Upper lobe of left lung (tissue), 6 donors: Measurements from ENCODE around the gene ZNFX1. TPM values are rescaled to one million over a fixed set of nuclear protein-coding genes. Genes with fewer than 3 reads are reported as not detected.

Source experiments
- ATAC-seq, 2 donors: fragments of 200-7000 bp; cut with Tn5 transposase; one replicate each; pipeline ENCODE4 v1.9.1; 2022; ENCODE audit warnings: mild to moderate bottlenecking in 2 of 2, moderate library complexity in 2 of 2; ENCODE audit not compliant: low FRiP score in 2 of 2
- DNase-seq, 2 donors: peaks; one replicate each; pipeline ENCODE4 v3.0.0-alpha.2; 2019 to 2020
- H3K27ac ChIP-seq, 4 donors: fragments of 200-600 bp; sonication (generic); one replicate each; pipeline ENCODE4 v1.5.1; 2016 to 2019
- H3K27me3 ChIP-seq, 4 donors: fragments of 200-600 bp; sonication (generic); one replicate each; pipeline ENCODE4 v1.5.1; 2017 to 2019
- H3K36me3 ChIP-seq, 4 donors: fragments of 200-600 bp; sonication (generic); one replicate each; pipeline ENCODE4 v1.5.1; 2016 to 2019
- H3K4me1 ChIP-seq, 4 donors: fragments of 200-600 bp; sonication (generic); one replicate each; pipeline ENCODE4 v1.5.1; 2018 to 2019
- H3K4me3 ChIP-seq, 4 donors: fragments of 200-600 bp; sonication (generic); one replicate each; pipeline ENCODE4 v1.5.1; 2017 to 2019; ENCODE audit warnings: mild to moderate bottlenecking in 2 of 4, moderate library complexity in 1 of 4
- H3K9me3 ChIP-seq, 4 donors: fragments of 200-600 bp; sonication (generic); one replicate each; pipeline ENCODE4 v1.5.1; 2018 to 2019
- CTCF ChIP-seq, 6 experiments: fragments of 450-650 bp in 4 of 6; fragments of 200-600 bp in 2 of 6; sonication (generic) in 2 of 6; IDR thresholded peaks; one replicate each; pipeline ENCODE4 v1.5.1; 2016 to 2019; ENCODE audit warnings: antibody characterized with exemption in 6 of 6
- EP300 ChIP-seq, 4 donors: sonication (generic); formaldehyde crosslinking; IDR thresholded peaks; one replicate each; pipeline ENCODE4 v1.5.1; 2017; ENCODE audit warnings: antibody characterized with exemption in 4 of 4, control low read depth in 2 of 4
- POLR2A ChIP-seq, 4 donors: fragments of 450-650 bp; IDR thresholded peaks; one replicate each; pipeline ENCODE4 v1.5.1; 2016 to 2017; ENCODE audit warnings: antibody characterized with exemption in 4 of 4, mild to moderate bottlenecking in 2 of 4
- POLR2AphosphoS5 ChIP-seq, 2 donors: sonication (generic); formaldehyde crosslinking; IDR thresholded peaks; one replicate each; pipeline ENCODE4 v1.5.1; 2017; ENCODE audit warnings: antibody characterized with exemption in 2 of 2
- WGBS, 2 donors: methylation state at CpG; one replicate each; pipeline ENCODE4 v1.1.5; 2017 to 2018; 5-methylcytosine and 5-hydroxymethylcytosine counted together
- total RNA-seq, 6 donors: library from RNA; depleted of rRNA in 4 of 6; stranded (reverse); fragments of >200 nt in 4 of 6; gene quantifications; one replicate each; pipeline versions ENCODE4 v1.1.0 to v1.2.1, GENCODE V29; 2016 to 2021
- donor health status: DM: no; HTN: no; CAD: no; lungs with moderate emphysema.
- donor health status: DM: no; HTN: yes; CAD: no; lungs with severe emphysema.

Gene ZNFX1
- total RNA-seq, 6 donors from 2014 or later: 39.3 to 64.6 (median 42.4) TPM

GRCh38 chr20:49256261-49256660, 21.6 kb downstream of the ZNFX1 start:
- Histone ChIP-seq H3K9me3 (no peaks in the 10 kb centered on the region), H3K27me3 (no peaks in the 10 kb centered on the region), H3K27ac (no peak overlapping the region), H3K36me3 (peaks cover 69 to 100% (median 98%) of the 10 kb centered on the region in 4 donors), H3K4me1 (no peaks in the 10 kb centered on the region), H3K4me3 (no peak overlapping the region)
- no peak for ATAC-seq
- DNase-seq: no peak
- no peak for TF ChIP-seq EP300 (IDR thresholded peaks at IDR 0.05)
- no peak for TF ChIP-seq POLR2A (IDR thresholded peaks at IDR 0.05)
- WGBS, 2 donors: 70 to 75% methylated on average over 6 of the region's 6 CpGs

GRCh38 chr20:49252556-49253350, 25.1 kb downstream of the ZNFX1 start:
- peaks cover 0 to 12% (median 10%) of the 10 kb centered on the region in 4 donors for H3K4me1 ChIP-seq
- WGBS, 2 donors: 92% methylated on average over 6 of the region's 6 CpGs
- TF ChIP-seq POLR2AphosphoS5 (IDR thresholded peaks at IDR 0.05) (no peak), POLR2A (IDR thresholded peaks at IDR 0.05) (no peak), EP300 (IDR thresholded peaks at IDR 0.05) (no peak), CTCF (IDR thresholded peaks at IDR 0.05) (no peak)
- no peaks in the 10 kb centered on the region for H3K27me3 ChIP-seq
- ATAC-seq (no peak), DNase-seq (no peak)
- H3K27ac ChIP-seq: no peak overlapping the region
- H3K9me3 ChIP-seq: no peaks in the 10 kb centered on the region
- no peak overlapping the region for H3K4me3 ChIP-seq
- H3K36me3 ChIP-seq: peaks cover 71 to 100% (median 97%) of the 10 kb centered on the region in 4 donors

GRCh38 chr20:49248879-49249665, 28.8 kb downstream of the ZNFX1 start:
- ATAC-seq (no peak), DNase-seq (peak in 1 of 2 donors; percentile 30)
- Histone ChIP-seq H3K4me1 (peaks cover 11 to 31% (median 24%) of the 10 kb centered on the region in 4 donors), H3K9me3 (no peaks in the 10 kb centered on the region), H3K36me3 (peaks cover 41 to 98% (median 93%) of the 10 kb centered on the region in 4 donors), H3K27ac (peak overlapping the region in 1 of 4 donors; percentile 9), H3K4me3 (no peak overlapping the region), H3K27me3 (no peaks in the 10 kb centered on the region)
- TF ChIP-seq CTCF (IDR thresholded peaks at IDR 0.05) (no peak), POLR2A (IDR thresholded peaks at IDR 0.05) (no peak), EP300 (IDR thresholded peaks at IDR 0.05) (no peak), POLR2AphosphoS5 (IDR thresholded peaks at IDR 0.05) (no peak)
- 89 to 90% methylated on average over 10 to 18 of the region's 18 CpGs for WGBS, 2 donors

- Histone ChIP-seq H3K4me1 (peaks cover 11 to 31% (median 24%) of the 10 kb centered on the region in 4 donors), H3K4me3 (no peak overlapping the region), H3K27ac (peak overlapping the region in 2 of 4 donors; percentile 9 to 32), H3K27me3 (no peaks in the 10 kb centered on the region), H3K36me3 (peaks cover 39 to 98% (median 93%) of the 10 kb centered on the region in 4 donors), H3K9me3 (no peaks in the 10 kb centered on the region)
- peak in 1 of 2 donors; percentile 45 for ATAC-seq
- peak in 1 of 2 donors; percentile 22 for DNase-seq
- WGBS, 2 donors: 80 to 88% methylated on average over 5 to 9 of the region's 10 CpGs
- TF ChIP-seq POLR2AphosphoS5 (IDR thresholded peaks at IDR 0.05) (no peak), POLR2A (IDR thresholded peaks at IDR 0.05) (no peak), EP300 (IDR thresholded peaks at IDR 0.05) (no peak), CTCF (IDR thresholded peaks at IDR 0.05) (no peak)
These were observed 29.6 kb downstream of the ZNFX1 start for GRCh38 chr20:49248301-49248700.

- H3K4me3 ChIP-seq: no peak overlapping the region
- ATAC-seq (no peak), DNase-seq (no peak)
- 46 to 70% methylated on average over 5 of the region's 5 CpGs for WGBS, 2 donors
- no peaks in the 10 kb centered on the region for H3K27me3 ChIP-seq
- TF ChIP-seq EP300 (IDR thresholded peaks at IDR 0.05): no peak
- no peak for TF ChIP-seq CTCF (IDR thresholded peaks at IDR 0.05)
- TF ChIP-seq POLR2A (IDR thresholded peaks at IDR 0.05): no peak
- TF ChIP-seq POLR2AphosphoS5 (IDR thresholded peaks at IDR 0.05): no peak
- peaks cover 11 to 31% (median 24%) of the 10 kb centered on the region in 4 donors for H3K4me1 ChIP-seq
- H3K27ac ChIP-seq: peak overlapping the region in 2 of 4 donors; percentile 32 to 40
- H3K9me3 ChIP-seq: no peaks in the 10 kb centered on the region
- H3K36me3 ChIP-seq: peaks cover 37 to 98% (median 93%) of the 10 kb centered on the region in 4 donors
These were observed 30.1 kb downstream of the ZNFX1 start for GRCh38 chr20:49247792-49248191.
